ENCODE data around the gene TRIM63. TPM values are rescaled to one million over a fixed set of nuclear protein-coding genes. Genes with fewer than 3 reads are reported as not detected.

The TRIM63 gene
- total and polyA plus RNA-seq, 2 of the 13 experiments (the other 11 are each of a cell fraction or from before 2014, with no cell fraction given): not detected

- peak; percentile 78; the same call in 1 of the 2 replicates for TF ChIP-seq MXD3 (CRISPR knock-in tag; IDR thresholded peaks at IDR 0.05)
- peak; percentile 39; the same call in 1 of the 2 replicates for TF ChIP-seq DR1 (CRISPR knock-in tag; IDR thresholded peaks at IDR 0.05)
- peak; percentile 87 for TF ChIP-seq ZFY (CRISPR knock-in tag; IDR thresholded peaks at IDR 0.05)
- TF ChIP-seq GZF1 (CRISPR knock-in tag; IDR thresholded peaks at IDR 0.05): peak; percentile 58; the same call in 1 of the 2 replicates
- 0 out of 2 replicates have a peak, but pooled peaks have one; percentile 37 for TF ChIP-seq ZKSCAN8 (CRISPR knock-in tag; IDR thresholded peaks at IDR 0.05; ENCODE audit: borderline replicate concordance)
- TF ChIP-seq HDAC1 (CRISPR knock-in tag; IDR thresholded peaks at IDR 0.05): peak; percentile 61
- TF ChIP-seq LBX2 (CRISPR knock-in tag; IDR thresholded peaks at IDR 0.05; ENCODE audit: borderline replicate concordance): no peak
- peak; percentile 95 for TF ChIP-seq ZBTB14 (CRISPR knock-in tag; IDR thresholded peaks at IDR 0.05)
- TF ChIP-seq E2F1 (CRISPR knock-in tag; IDR thresholded peaks at IDR 0.05): peak; percentile 56; the same call in 1 of the 2 replicates
- TF ChIP-seq TGIF2 (CRISPR knock-in tag; IDR thresholded peaks at IDR 0.05): peak; percentile 47; the same call in 1 of the 2 replicates
- TF ChIP-seq POLR2AphosphoS5 (IDR thresholded peaks at IDR 0.05; ENCODE audit: low read depth, low read length): peak; percentile 56
- TF ChIP-seq MXD1 (CRISPR knock-in tag; IDR thresholded peaks at IDR 0.05): peak; percentile 64; the same call in 1 of the 2 replicates
- 0 out of 2 replicates have a peak, but pooled peaks have one; percentile 37 for TF ChIP-seq SNAI1 (CRISPR knock-in tag; IDR thresholded peaks at IDR 0.05; ENCODE audit: borderline replicate concordance)
- TF ChIP-seq ZSCAN12 (CRISPR knock-in tag; IDR thresholded peaks at IDR 0.05): no peak
- TF ChIP-seq YEATS4 (CRISPR knock-in tag; IDR thresholded peaks at IDR 0.05; ENCODE audit: borderline replicate concordance): peak; percentile 47; the same call in 1 of the 2 replicates
- TF ChIP-seq SRSF4 (IDR thresholded peaks at IDR 0.05; ENCODE audit: low read depth, low read length, poor library complexity, severe bottlenecking): no peak
- peak; percentile 25 for TF ChIP-seq BRD4 (CRISPR knock-in tag; IDR thresholded peaks at IDR 0.05)
- TF ChIP-seq MAZ (IDR thresholded peaks at IDR 0.05; ENCODE audit: borderline replicate concordance, low read depth, low read length): peak; percentile 82; the same call in 1 of the 2 replicates
- TF ChIP-seq MAZ (CRISPR knock-in tag; IDR thresholded peaks at IDR 0.05; ENCODE audit: low read depth): no peak; the same call in 1 of the 2 replicates
- peak; percentile 84; the same call in 1 of the 2 replicates for TF ChIP-seq KMT2B (CRISPR knock-in tag; IDR thresholded peaks at IDR 0.05)
- no peak for TF ChIP-seq PBX2 (CRISPR knock-in tag; IDR thresholded peaks at IDR 0.05)
- TF ChIP-seq ZNF274 (CRISPR knock-in tag; IDR thresholded peaks at IDR 0.05): peak; percentile 88; the same call in 1 of the 2 replicates
- peak; percentile 88; the same call in 2 of the 3 replicates for TF ChIP-seq MXI1 (IDR thresholded peaks at IDR 0.05; ENCODE audit: borderline replicate concordance, low read depth, low read length)
- peak; percentile 59; the same call in 1 of the 2 replicates for TF ChIP-seq ZNF350 (CRISPR knock-in tag; IDR thresholded peaks at IDR 0.05; ENCODE audit: borderline replicate concordance, low read depth)
Observed at GRCh38 chr1:26111530-26112406, 44.3 kb upstream of the TRIM63 start, which contains the start of gene PDIK1L (continued).
